Ishikawa (cell line): Measurements from ENCODE around the gene MAP3K4.

Experiments
- CEBPB ChIP-seq: IDR thresholded peaks from 2 replicates; pipeline ENCODE4 v1.6.1; 2012
- CREB1 ChIP-seq: IDR thresholded peaks from 2 replicates; pipeline ENCODE4 v1.6.1; 2012; ENCODE audit warnings: low read depth
- EGR1 ChIP-seq: IDR thresholded peaks from 2 replicates; pipeline ENCODE4 v1.6.1; 2012
- EP300 ChIP-seq: IDR thresholded peaks from 2 replicates; pipeline ENCODE4 v1.6.1; 2012; ENCODE audit warnings: borderline replicate concordance
- FOXM1 ChIP-seq: IDR thresholded peaks from 2 replicates; pipeline ENCODE4 v1.6.1; 2012; ENCODE audit warnings: low read depth, borderline replicate concordance
- MAX ChIP-seq: IDR thresholded peaks from 2 replicates; pipeline ENCODE4 v1.6.1; 2012
- NFIC ChIP-seq: IDR thresholded peaks from 2 replicates; pipeline ENCODE4 v1.6.1; 2012
- RAD21 ChIP-seq: IDR thresholded peaks from 2 replicates; pipeline ENCODE4 v1.6.1; 2012; ENCODE audit warnings: low read depth
- REST ChIP-seq: IDR thresholded peaks from 2 replicates; pipeline ENCODE4 v1.6.1; 2012; ENCODE audit warnings: low read depth, mild to moderate bottlenecking
- TAF1 ChIP-seq: IDR thresholded peaks from 2 replicates; pipeline ENCODE4 v1.6.1; 2012; ENCODE audit warnings: low read depth, mild to moderate bottlenecking
- TCF12 ChIP-seq: IDR thresholded peaks from 2 replicates; pipeline ENCODE4 v1.6.1; 2012; ENCODE audit warnings: low read depth
- TEAD4 ChIP-seq: IDR thresholded peaks from 2 replicates; pipeline ENCODE4 v1.6.1; 2012
- USF1 ChIP-seq: IDR thresholded peaks from 2 replicates; pipeline ENCODE4 v1.6.1; 2012
- YY1 ChIP-seq: IDR thresholded peaks from 2 replicates; pipeline ENCODE4 v1.6.1; 2012; ENCODE audit warnings: low read depth
- ZBTB7A ChIP-seq: IDR thresholded peaks from 2 replicates; pipeline ENCODE4 v1.6.1; 2012; ENCODE audit warnings: low read depth

MAP3K4 gene

GRCh38 chr6:161101517-161101916, 109.9 kb downstream of the MAP3K4 start:
- no peak for TF ChIP-seq EGR1
- no peak for TF ChIP-seq FOXM1
- TF ChIP-seq ZBTB7A, result no peak
- no peak for TF ChIP-seq TCF12
- no peak for TF ChIP-seq CEBPB
- TF ChIP-seq CREB1, result no peak
- no peak for TF ChIP-seq USF1
- TF ChIP-seq YY1, result no peak
- TF ChIP-seq TEAD4, result no peak
- TF ChIP-seq REST, result no peak
- no peak for TF ChIP-seq NFIC

- TF ChIP-seq YY1 (no peak), RAD21 (no peak), NFIC (no peak), ZBTB7A (no peak), EGR1 (no peak), TEAD4 (no peak), MAX (no peak), TAF1 (no peak), CEBPB (no peak), EP300 (no peak), USF1 (no peak), CREB1 (no peak), FOXM1 (no peak), REST (no peak)
These were observed 111.9 kb downstream of the MAP3K4 start for GRCh38 chr6:161103475-161103874.

GRCh38 chr6:161104966-161105365, 113.4 kb downstream of the MAP3K4 start:
- TF ChIP-seq CEBPB, result no peak
- no peak for TF ChIP-seq REST
- no peak for TF ChIP-seq USF1
- no peak for TF ChIP-seq MAX
- TF ChIP-seq YY1, result no peak
- no peak for TF ChIP-seq EGR1
- no peak for TF ChIP-seq TCF12
- TF ChIP-seq ZBTB7A, result no peak
- no peak for TF ChIP-seq CREB1
- no peak for TF ChIP-seq RAD21
- no peak for TF ChIP-seq EP300
- no peak for TF ChIP-seq TEAD4
- no peak for TF ChIP-seq TAF1
- no peak for TF ChIP-seq NFIC
- no peak for TF ChIP-seq FOXM1

GRCh38 chr6:161105408-161105807, 113.8 kb downstream of the MAP3K4 start:
- TF ChIP-seq USF1 (no peak), TAF1 (no peak), NFIC (no peak), REST (no peak), EP300 (no peak), RAD21 (no peak), MAX (no peak), TCF12 (no peak), ZBTB7A (no peak), CREB1 (no peak), FOXM1 (no peak), TEAD4 (no peak), YY1 (no peak)
